Measurements from ENCODE around the gene AP2B1. TPM values are rescaled to one million over a fixed set of nuclear protein-coding genes. Genes with fewer than 3 reads are reported as not detected.

AP2B1 gene
- total RNA-seq, 6 donors from 2014 or later, result 52.7 to 140 (median 101) TPM

DNA sequence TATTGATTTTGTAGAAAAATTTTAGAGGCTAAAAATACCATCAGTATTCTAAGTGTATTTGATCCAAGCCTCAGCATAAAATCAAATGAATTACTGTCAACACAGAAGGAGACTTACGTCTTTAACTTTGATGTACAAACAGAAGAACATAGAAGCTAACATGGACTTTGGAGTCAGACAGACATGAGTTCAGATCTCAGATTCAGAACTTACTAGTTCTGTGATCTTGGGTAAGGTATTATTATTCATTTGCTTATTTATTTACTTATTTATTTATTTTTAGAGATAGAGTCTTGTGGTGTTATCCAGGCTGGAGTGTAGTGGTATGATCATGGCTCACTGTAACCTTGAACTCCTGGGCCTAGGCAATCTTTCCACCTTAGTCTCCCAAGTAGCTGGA lies 45.7 kb upstream of the AP2B1 start:
- no peaks in the 10 kb centered on the region for H3K36me3 ChIP-seq
- no peak for DNase-seq
- peak overlapping the region; percentile 76 to 89 (median 86) for H3K27ac ChIP-seq
- 22 to 30% methylated on average over 1 of the region's 1 CpG for WGBS, 2 donors
- H3K27me3 ChIP-seq, result no peaks in the 10 kb centered on the region
- no peak for ATAC-seq (ENCODE audit: low FRiP score in 2 of 2)
- no peak for TF ChIP-seq POLR2A (IDR thresholded peaks at IDR 0.05)
- TF ChIP-seq, protein P1, sequence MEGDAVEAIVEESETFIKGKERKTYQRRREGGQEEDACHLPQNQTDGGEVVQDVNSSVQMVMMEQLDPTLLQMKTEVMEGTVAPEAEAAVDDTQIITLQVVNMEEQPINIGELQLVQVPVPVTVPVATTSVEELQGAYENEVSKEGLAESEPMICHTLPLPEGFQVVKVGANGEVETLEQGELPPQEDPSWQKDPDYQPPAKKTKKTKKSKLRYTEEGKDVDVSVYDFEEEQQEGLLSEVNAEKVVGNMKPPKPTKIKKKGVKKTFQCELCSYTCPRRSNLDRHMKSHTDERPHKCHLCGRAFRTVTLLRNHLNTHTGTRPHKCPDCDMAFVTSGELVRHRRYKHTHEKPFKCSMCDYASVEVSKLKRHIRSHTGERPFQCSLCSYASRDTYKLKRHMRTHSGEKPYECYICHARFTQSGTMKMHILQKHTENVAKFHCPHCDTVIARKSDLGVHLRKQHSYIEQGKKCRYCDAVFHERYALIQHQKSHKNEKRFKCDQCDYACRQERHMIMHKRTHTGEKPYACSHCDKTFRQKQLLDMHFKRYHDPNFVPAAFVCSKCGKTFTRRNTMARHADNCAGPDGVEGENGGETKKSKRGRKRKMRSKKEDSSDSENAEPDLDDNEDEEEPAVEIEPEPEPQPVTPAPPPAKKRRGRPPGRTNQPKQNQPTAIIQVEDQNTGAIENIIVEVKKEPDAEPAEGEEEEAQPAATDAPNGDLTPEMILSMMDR (IDR thresholded peaks at IDR 0.05), result no peak
- no peaks in the 10 kb centered on the region for H3K9me3 ChIP-seq
- H3K4me3 ChIP-seq, result peak overlapping the region in 2 of 4 donors; percentile 46 to 47
- H3K4me1 ChIP-seq, result peaks cover 17 to 63% (median 40%) of the 10 kb centered on the region in 4 donors

DNA sequence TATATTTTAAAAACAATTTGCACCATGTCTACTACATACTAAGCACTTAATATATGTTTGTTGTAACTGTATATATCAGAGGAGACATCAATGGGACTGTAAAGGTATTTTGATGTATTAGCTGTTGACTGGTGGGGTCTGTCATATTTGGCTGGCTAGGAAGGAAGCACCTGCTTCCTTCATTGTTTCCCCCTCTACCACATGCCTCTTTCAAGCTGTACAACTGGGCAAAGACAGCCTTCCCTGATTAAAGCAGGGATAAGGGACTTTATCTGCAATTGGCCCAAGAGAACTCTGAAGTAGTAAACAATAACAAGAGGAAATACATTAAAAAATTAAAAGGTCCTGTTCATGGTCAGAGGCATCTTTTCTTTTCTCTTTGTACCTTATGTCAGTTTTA lies 44.1 kb upstream of the AP2B1 start:
- ATAC-seq (ENCODE audit: low FRiP score in 2 of 2) (no peak), DNase-seq (no peak)
- H3K9me3 ChIP-seq, result no peaks in the 10 kb centered on the region
- no peak overlapping the region for H3K4me3 ChIP-seq
- peaks cover 10 to 50% (median 35%) of the 10 kb centered on the region in 4 donors for H3K4me1 ChIP-seq
- no peaks in the 10 kb centered on the region for H3K36me3 ChIP-seq
- TF ChIP-seq POLR2AphosphoS5 (IDR thresholded peaks at IDR 0.05), result no peak
- no peaks in the 10 kb centered on the region for H3K27me3 ChIP-seq
- H3K27ac ChIP-seq, result peak overlapping the region in 2 of 4 donors; percentile 37 to 89

DNA sequence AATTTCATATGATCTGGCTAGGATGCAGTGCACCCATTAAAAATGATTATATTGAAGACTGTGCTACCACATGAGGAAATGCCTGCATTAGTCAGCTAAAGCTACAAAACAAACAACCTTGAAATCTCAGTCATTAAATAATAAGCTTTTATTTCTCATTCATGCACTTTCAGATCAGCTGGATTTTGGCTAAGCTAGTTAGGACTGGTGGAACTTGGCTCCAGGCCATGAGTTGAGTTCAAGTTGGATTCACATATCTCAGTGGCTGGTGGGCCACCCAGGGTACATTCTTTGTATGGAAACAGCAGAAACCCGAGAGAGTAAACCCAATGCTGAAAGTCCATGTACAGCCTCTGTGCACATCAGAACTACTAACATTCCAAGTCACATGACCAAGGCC lies 43.3 kb upstream of the AP2B1 start:
- no peak overlapping the region for H3K4me3 ChIP-seq
- no peaks in the 10 kb centered on the region for H3K9me3 ChIP-seq
- no peaks in the 10 kb centered on the region for H3K27me3 ChIP-seq
- peaks cover 6 to 43% (median 29%) of the 10 kb centered on the region in 4 donors for H3K4me1 ChIP-seq
- no peak overlapping the region for H3K27ac ChIP-seq
- 63 to 75% methylated on average over 1 of the region's 1 CpG for WGBS, 2 donors
- no peak for TF ChIP-seq POLR2AphosphoS5 (IDR thresholded peaks at IDR 0.05)
- no peak for TF ChIP-seq EP300 (IDR thresholded peaks at IDR 0.05)
- no peak for TF ChIP-seq POLR2A (IDR thresholded peaks at IDR 0.05)
- TF ChIP-seq, protein P1 (IDR thresholded peaks at IDR 0.05), result no peak
- no peak for ATAC-seq (ENCODE audit: low FRiP score in 2 of 2)
- no peak for DNase-seq
- H3K36me3 ChIP-seq, result no peaks in the 10 kb centered on the region

DNA sequence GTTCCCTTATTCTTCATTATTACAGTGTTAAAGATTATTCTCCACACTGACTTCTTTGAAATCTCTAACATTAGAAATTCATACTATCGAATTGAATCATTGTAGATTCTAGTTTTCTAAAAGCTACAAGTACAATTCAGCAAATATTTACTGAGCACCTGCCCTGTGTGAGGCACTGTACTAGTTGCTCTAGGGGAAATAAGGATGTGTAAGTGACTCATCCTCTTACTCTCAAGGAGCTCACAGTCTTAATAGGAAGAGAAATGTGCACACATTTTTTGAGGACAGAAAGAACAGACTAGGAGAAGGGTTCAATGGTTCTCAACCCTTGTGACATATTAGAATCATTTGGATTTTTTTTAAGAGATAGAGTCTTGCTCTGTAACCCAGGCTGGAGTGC lies 42.0 kb upstream of the AP2B1 start:
- no peaks in the 10 kb centered on the region for H3K27me3 ChIP-seq
- TF ChIP-seq EP300 (IDR thresholded peaks at IDR 0.05) (no peak), POLR2AphosphoS5 (IDR thresholded peaks at IDR 0.05) (no peak), POLR2A (IDR thresholded peaks at IDR 0.05) (no peak)
- TF ChIP-seq, protein P1 (IDR thresholded peaks at IDR 0.05), result no peak
- H3K4me1 ChIP-seq, result peaks cover 4 to 30% (median 20%) of the 10 kb centered on the region in 4 donors
- H3K9me3 ChIP-seq, result no peaks in the 10 kb centered on the region
- WGBS, 2 donors, result 42 to 77% methylated on average over 1 of the region's 1 CpG
- no peak overlapping the region for H3K4me3 ChIP-seq
- ATAC-seq (ENCODE audit: low FRiP score in 2 of 2), result no peak
- no peak for DNase-seq
- H3K36me3 ChIP-seq, result no peaks in the 10 kb centered on the region
- no peak overlapping the region for H3K27ac ChIP-seq

DNA sequence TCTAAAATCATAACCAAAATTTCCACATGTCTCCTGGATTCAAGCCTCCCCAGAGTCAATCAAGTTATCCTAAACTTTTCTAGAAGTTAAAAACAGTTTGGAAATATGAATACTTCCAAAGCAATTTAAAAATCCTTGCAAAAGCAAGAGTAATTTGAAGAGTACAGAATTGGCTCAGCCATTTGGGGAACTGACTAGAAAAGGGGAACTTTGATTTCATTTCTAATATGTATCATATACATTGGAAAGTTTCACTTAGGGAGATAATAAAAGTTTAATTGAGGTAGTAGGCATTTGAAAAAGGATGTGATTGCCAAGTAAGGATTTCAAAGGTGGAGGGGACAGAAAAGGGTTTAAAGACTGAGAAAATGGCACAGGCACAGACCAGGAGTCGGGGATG lies 40.6 kb upstream of the AP2B1 start:
- Histone ChIP-seq H3K27ac (no peak overlapping the region), H3K4me3 (no peak overlapping the region), H3K27me3 (no peaks in the 10 kb centered on the region), H3K4me1 (peaks cover 0 to 21% (median 11%) of the 10 kb centered on the region in 4 donors), H3K9me3 (no peaks in the 10 kb centered on the region), H3K36me3 (no peaks in the 10 kb centered on the region)
- WGBS, 2 donors, result 61 to 90% methylated on average over 1 of the region's 1 CpG
- TF ChIP-seq POLR2AphosphoS5 (IDR thresholded peaks at IDR 0.05), result no peak
- no peak for DNase-seq
- no peak for ATAC-seq (ENCODE audit: low FRiP score in 2 of 2)

DNA sequence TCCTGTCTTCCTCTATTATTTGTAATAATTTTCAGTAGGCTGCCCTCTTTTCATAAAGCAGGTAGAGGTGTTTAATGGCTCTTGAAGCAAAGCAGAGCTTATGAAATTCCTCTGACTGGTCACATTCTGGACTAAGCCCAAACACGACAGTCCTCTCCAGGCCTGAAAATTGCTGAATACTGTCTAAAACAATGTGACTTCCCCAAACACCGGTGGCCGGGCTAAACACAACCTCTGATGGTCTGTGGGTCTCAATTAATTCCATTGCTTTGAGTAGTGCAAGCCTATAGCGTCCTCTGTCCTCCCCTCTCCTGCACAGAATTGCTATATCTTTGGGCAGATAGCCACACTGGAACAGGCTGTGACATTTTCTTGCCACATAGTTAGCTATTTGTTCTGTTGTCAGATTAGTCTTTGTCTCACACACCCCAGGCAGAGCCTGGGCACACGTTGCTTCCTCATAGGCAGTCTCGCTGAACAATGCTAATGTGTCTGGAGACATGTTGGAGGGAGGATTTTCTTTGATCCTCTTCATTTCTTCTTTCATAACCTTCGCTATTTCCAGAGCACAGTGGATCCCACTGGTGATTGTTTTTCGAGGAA lies 38.8 kb upstream of the AP2B1 start:
- no peaks in the 10 kb centered on the region for H3K9me3 ChIP-seq
- peaks cover 0 to 6% (median 2%) of the 10 kb centered on the region in 4 donors for H3K4me1 ChIP-seq
- H3K36me3 ChIP-seq, result no peaks in the 10 kb centered on the region
- WGBS, 2 donors, result 62 to 66% methylated on average over 8 of the region's 8 CpGs
- H3K4me3 ChIP-seq, result no peak overlapping the region
- no peaks in the 10 kb centered on the region for H3K27me3 ChIP-seq
- DNase-seq (no peak), ATAC-seq (ENCODE audit: low FRiP score in 2 of 2) (peak in 1 of 2 donors; percentile 19)
- H3K27ac ChIP-seq, result no peak overlapping the region
- TF ChIP-seq, protein P1 (IDR thresholded peaks at IDR 0.05), result no peak
- TF ChIP-seq POLR2AphosphoS5 (IDR thresholded peaks at IDR 0.05) (no peak), EP300 (IDR thresholded peaks at IDR 0.05) (no peak), POLR2A (IDR thresholded peaks at IDR 0.05) (no peak)
